Non-pigmented ciliary epithelial cell (primary cell): Measurements from ENCODE around the gene RAD21L1.

Experiments used
- DNase-seq: peaks from one replicate; pipeline ENCODE4 v3.0.0-alpha.2; 2010; ENCODE audit warnings: low read depth

The RAD21L1 gene

DNA sequence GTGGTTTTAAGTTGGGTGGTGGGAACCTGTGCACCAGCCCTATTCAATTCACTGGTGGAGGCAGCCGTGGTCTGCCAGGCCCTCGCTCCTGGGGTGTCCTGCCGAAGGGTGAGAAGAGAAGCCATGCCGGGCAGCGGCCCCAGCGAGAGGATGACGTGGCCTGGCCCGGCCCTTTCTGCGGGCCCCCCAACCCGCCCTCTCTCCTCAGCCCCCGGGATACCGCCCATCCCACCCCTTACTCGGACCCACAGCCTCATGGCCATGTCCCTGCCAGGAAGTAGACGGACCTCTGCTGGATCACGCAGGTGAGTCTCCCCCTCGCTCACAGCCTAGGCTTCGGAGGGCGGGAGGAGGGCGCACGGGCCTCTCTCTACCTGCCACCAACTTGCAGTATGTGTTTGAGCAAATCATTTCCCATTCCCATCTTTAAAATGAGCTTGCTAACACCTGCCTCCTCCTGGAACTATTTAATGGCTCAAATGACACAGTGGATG lies 70.3 kb downstream of the RAD21L1 start:
- DNase-seq = no peak

DNA sequence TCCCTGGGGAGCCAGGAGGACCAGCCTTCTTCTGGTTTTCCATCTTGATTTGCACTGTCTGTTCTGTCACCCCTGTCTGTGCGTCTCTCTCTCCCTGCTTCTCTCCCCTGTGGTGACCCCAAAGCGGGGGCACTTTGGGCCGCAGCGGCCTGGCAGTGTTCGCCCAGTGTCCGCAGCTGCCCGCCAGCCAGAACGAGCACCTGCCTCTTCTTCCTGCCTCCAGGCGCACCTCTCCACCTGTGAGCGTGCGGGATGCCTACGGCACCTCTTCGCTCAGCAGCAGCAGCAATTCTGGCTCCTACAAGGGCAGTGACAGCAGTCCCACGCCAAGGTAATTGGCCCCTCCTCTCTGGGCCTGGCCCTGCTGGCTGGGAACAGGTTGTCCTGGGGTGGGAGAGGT lies 71.1 kb downstream of the RAD21L1 start:
- no peak for DNase-seq

GRCh38 chr20:1297486-1297885 lies 71.6 kb downstream of the RAD21L1 start:
- DNase-seq = no peak

GRCh38 chr20:1298166-1298565 lies 72.3 kb downstream of the RAD21L1 start:
- DNase-seq = no peak

DNA sequence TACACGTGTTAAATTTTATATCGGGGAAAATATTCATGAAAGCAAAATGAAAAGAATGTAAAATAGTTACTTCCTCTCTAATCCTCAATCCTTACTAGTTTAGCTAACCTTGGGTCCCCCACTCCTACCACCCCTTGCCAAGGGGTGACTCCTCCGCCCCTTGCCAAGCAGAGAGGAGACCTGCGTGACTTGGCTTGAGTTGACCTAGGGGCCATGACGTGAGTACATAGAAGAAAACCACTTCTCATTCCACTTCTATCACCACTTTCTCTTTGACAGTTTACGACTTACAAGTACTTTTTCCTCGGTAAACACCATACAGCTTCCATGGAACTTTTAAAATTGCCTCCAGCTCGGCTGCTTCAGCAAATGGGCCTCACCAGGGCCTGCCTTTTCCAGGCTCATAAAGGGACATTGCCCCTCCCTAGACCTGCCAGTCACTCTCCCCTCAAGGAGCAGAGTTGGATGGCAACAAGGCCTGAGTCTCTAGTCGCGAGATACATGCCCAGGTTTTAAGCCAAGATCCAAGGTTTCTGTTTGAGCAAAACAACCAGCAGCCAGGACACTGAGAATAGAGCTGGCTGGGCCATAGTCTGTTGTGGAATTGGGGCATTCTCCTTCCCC lies 73.2 kb downstream of the RAD21L1 start:
- no peak for DNase-seq

DNA sequence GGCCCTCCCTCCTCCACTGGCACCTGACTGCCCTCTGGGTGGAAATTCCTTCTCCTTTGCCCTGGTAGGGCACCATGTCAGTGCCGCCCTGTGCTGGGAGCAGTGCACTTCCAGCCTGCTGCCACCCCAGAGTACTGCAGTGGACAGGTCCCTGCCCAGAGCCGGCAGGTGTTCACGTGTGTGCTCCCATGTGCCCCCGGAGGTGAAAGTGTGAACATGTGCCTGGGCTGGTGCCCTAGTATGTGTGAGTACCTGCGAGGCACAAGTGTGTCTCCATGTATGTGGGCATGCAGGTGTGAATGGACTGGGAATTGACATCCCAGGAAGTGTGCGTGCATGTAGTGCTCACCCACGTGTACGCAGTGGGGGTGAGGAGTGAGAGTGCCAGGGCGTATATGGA lies 73.7 kb downstream of the RAD21L1 start:
- DNase-seq = no peak

DNA sequence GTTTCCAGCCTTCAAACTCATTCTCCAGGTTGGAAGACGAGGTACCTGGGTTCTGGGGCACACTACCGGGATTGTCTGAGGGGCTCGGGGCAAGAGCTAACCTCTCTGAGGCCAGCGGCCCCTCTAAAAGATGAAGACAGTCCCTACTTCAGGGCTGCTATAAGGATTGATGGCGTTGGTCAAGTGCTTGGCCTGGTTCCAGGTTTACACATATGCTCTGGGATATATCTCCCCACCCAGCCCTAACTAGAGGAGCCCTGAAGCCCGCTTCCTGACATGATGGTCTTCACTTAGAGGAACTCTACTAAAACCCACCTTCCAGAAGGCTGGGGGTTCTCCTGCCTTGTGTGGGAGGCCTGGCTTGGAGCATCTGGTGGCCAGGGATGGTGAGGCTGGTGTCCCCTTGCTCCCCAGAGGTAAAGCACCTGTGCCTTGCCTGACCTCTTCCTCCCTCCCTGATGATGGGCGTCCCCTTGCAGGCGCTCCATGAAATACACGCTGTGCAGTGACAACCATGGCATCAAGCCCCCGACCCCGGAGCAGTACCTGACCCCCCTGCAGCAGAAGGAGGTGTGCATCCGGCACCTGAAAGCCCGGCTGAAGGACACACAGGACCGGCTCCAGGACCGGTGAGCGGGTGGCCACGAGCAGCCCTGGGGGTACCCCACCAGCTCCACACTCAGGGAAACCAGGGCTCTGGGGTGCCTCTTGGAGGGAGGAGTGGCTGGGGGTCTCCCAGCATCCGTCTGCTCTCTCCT lies 74.4 kb downstream of the RAD21L1 start:
- DNase-seq = no peak

DNA sequence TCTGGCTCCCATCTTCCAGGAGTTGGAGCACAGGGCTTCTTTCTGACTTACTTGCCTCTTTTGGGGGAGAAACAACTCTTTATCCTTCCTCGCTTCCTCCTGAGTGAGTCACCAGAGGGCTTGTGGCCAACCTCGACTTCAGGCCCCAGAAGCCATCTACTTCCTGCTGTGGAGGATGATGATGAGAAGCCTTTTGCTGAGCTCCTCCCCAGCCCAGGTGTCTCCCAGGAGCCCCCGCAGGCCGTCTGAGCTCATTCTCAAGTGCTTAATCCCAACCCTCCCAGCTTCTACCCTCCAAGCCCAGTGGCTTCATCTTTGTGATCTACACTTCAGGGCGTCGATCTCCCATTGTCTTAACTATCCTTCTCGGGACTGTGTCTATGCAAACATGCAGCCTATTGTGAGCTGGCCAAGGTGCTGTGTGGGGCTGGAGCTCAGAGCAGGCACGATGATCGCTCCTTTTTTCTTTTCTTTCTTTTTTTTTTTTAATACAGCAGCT lies 75.2 kb downstream of the RAD21L1 start:
- no peak for DNase-seq

- DNase-seq = no peak
Observed at GRCh38 chr20:1302685-1303541, 77.1 kb downstream of the RAD21L1 start.

- no peak for DNase-seq
Observed at GRCh38 chr20:1304710-1305515, 79.1 kb downstream of the RAD21L1 start.
